Endothelial cell of umbilical vein (primary cell): Measurements from ENCODE around the gene SEMA6A. TPM values are rescaled to one million over a fixed set of nuclear protein-coding genes. Genes with fewer than 3 reads are reported as not detected.

ENCODE experiments used
- BruUV-seq: library from RNA; stranded (reverse); fragments of 400-500 nt; replicated peaks from 2 replicates; lab custom pipeline; 2021; lab: Mats Ljungman, UMichigan
- CTCF ChIA-PET: fragments of 300-600, 350-600 bp; sonication (Branson Sonifier 250); formaldehyde crosslinking; loops from one replicate; lab custom pipeline; 2021; ENCODE audit warnings: antibody characterized with exemption, inconsistent platforms; lab: Charles Lee
- POLR2A ChIA-PET: fragments of 300-600, 350-600 bp; sonication (Branson Sonifier 250); formaldehyde crosslinking; loops from one replicate; lab custom pipeline; 2021; ENCODE audit warnings: antibody characterized with exemption, inconsistent platforms; lab: Charles Lee
- DNase-seq: peaks from one replicate; pipeline ENCODE4 v3.0.0-alpha.2; 2011; ENCODE audit warnings: low read depth, low spot score
- FAIRE-seq: peaks from 2 replicates; lab custom pipeline; 2011; peaks lifted over from hg19 to GRCh38; lab: Jason Lieb, UNC
- H2AFZ ChIP-seq: 2 replicates; pipeline ENCODE4 v1.6.0; 2012; ENCODE audit warnings: low read depth, low read length, control low read depth, inconsistent platforms
- H3K27ac ChIP-seq: 2 replicates; pipeline ENCODE4 v1.5.1; 2011; ENCODE audit warnings: low read depth, mild to moderate bottlenecking, control low read depth, low read length, moderate library complexity; ENCODE audit not compliant: insufficient read depth
- H3K27me3 ChIP-seq, 2 experiments: 2 replicates each; pipeline versions ENCODE4 v1.6.0 to v1.6.1; 2011; ENCODE audit warnings: low read length in 2 of 2, mixed read lengths in 1 of 2; ENCODE audit not compliant: control insufficient read depth in 2 of 2, insufficient read depth in 2 of 2
- H3K36me3 ChIP-seq, 2 experiments: 2 replicates in 1 of 2; 3 replicates in 1 of 2; pipeline ENCODE4 v1.5.1; 2011; ENCODE audit warnings: low read length in 2 of 2, mild to moderate bottlenecking in 1 of 2, moderate library complexity in 1 of 2; ENCODE audit not compliant: control insufficient read depth in 2 of 2, insufficient read depth in 2 of 2; ENCODE audit errors: extremely low read depth in 1 of 2
- H3K4me1 ChIP-seq: 3 replicates; pipeline ENCODE4 v1.5.1; 2011; ENCODE audit warnings: mild to moderate bottlenecking, low read length; ENCODE audit not compliant: control insufficient read depth, insufficient read depth; ENCODE audit errors: extremely low read depth
- H3K4me2 ChIP-seq: 2 replicates; pipeline ENCODE4 v1.6.1; 2011; ENCODE audit warnings: low read length, control low read depth, mixed read lengths; ENCODE audit not compliant: insufficient read depth
- H3K4me3 ChIP-seq, 3 experiments: fragments of 200-600 bp in 1 of 3; sonication (generic), shearing (Covaris generic) in 1 of 3; replicated peaks in 1 of 3; 2 replicates each; pipeline ENCODE4 v1.5.1; 2011 to 2016; ENCODE audit warnings: control low read depth in 3 of 3, low read length in 3 of 3, mild to moderate bottlenecking in 2 of 3, inconsistent platforms in 1 of 3, low read depth in 1 of 3, moderate library complexity in 1 of 3; ENCODE audit not compliant: insufficient read depth in 1 of 3
- H3K79me2 ChIP-seq: 2 replicates; pipeline ENCODE4 v1.6.0; 2012; ENCODE audit warnings: low read length, inconsistent platforms; ENCODE audit not compliant: control insufficient read depth, insufficient read depth
- H3K9ac ChIP-seq: replicated peaks from 2 replicates; pipeline ENCODE3; 2011; ENCODE audit warnings: low read length, control low read depth; ENCODE audit not compliant: insufficient read depth; ENCODE audit errors: extremely low read depth
- H3K9me1 ChIP-seq: replicated peaks from 3 replicates; pipeline ENCODE4 v1.6.0; 2011; ENCODE audit warnings: mild to moderate bottlenecking, low read length; ENCODE audit not compliant: control insufficient read depth, insufficient read depth; ENCODE audit errors: extremely low read depth
- H3K9me3 ChIP-seq: replicated peaks from 2 replicates; pipeline ENCODE4 v1.5.1; 2012; ENCODE audit warnings: low read length, inconsistent platforms; ENCODE audit not compliant: control insufficient read depth, insufficient read depth
- H4K20me1 ChIP-seq: replicated peaks from 2 replicates; pipeline ENCODE3; 2011; ENCODE audit warnings: mild to moderate bottlenecking, low read length; ENCODE audit not compliant: control insufficient read depth, insufficient read depth; ENCODE audit errors: extremely low read depth
- CTCF ChIP-seq, 2 donors: IDR thresholded peaks; 1 replicate in 1 of 2; 2 replicates in 1 of 2; pipeline ENCODE4 v1.5.1; 2011; ENCODE audit warnings: low read length in 2 of 2, mild to moderate bottlenecking in 2 of 2, moderate library complexity in 2 of 2, control low read depth in 1 of 2, inconsistent platforms in 1 of 2, low read depth in 1 of 2; ENCODE audit not compliant: insufficient read depth in 1 of 2; ENCODE audit errors: extremely low read depth in 1 of 2
- EZH2 ChIP-seq: IDR thresholded peaks from 2 replicates; pipeline ENCODE4 v1.6.1; 2012; ENCODE audit warnings: borderline replicate concordance, low read depth, mild to moderate bottlenecking, moderate library complexity, low read length, inconsistent platforms; ENCODE audit not compliant: severe bottlenecking
- FOS ChIP-seq: IDR thresholded peaks from 2 replicates; pipeline ENCODE4 v1.6.1; 2011; ENCODE audit warnings: mild to moderate bottlenecking, low read length, moderate library complexity, borderline replicate concordance; ENCODE audit not compliant: insufficient read depth
- GATA2 ChIP-seq: IDR thresholded peaks from 2 replicates; pipeline ENCODE4 v1.7.0; 2011; ENCODE audit warnings: low read depth, mild to moderate bottlenecking, moderate library complexity, mixed read lengths, low read length; ENCODE audit not compliant: insufficient read length, insufficient read depth
- JUN ChIP-seq: IDR thresholded peaks from 2 replicates; pipeline ENCODE4 v1.6.1; 2011; ENCODE audit warnings: borderline replicate concordance, low read depth; ENCODE audit not compliant: insufficient read length, insufficient read depth
- MAX ChIP-seq: IDR thresholded peaks from 2 replicates; pipeline ENCODE4 v1.6.1; 2011; ENCODE audit not compliant: insufficient read depth, insufficient read length
- MYC ChIP-seq: IDR thresholded peaks from one replicate; pipeline ENCODE4 v1.6.1; 2011; ENCODE audit warnings: mild to moderate bottlenecking, low read depth, low read length
- POLR2A ChIP-seq: IDR thresholded peaks from 2 replicates; pipeline ENCODE4 v1.6.1; 2012; ENCODE audit warnings: low read depth, mild to moderate bottlenecking, control low read depth, low read length
- POLR2AphosphoS5 ChIP-seq: IDR thresholded peaks from 2 replicates; pipeline ENCODE4 v1.6.1; 2012; ENCODE audit warnings: low read depth, mild to moderate bottlenecking, control low read depth, low read length, moderate library complexity; ENCODE audit not compliant: insufficient read depth
- dilution Hi-C: fragments of 300-500 bp; cut with MboI; formaldehyde crosslinking; loops from one replicate; pipeline ENCODE4 v1.15.0; 2019; ENCODE audit warnings: low sequenced_read_pairs; ENCODE audit not compliant: extremely low pct_ligation_motif_present
- intact Hi-C: fragments of 100-400 bp; cut with micrococcal nuclease; formaldehyde crosslinking; loops from one replicate; pipeline ENCODE4 v1.10.0; 2022
- polyA plus RNA-seq, 4 experiments: library from polyadenylated mRNA; depleted of rRNA in 3 of 4; stranded (reverse) in 3 of 4; unstranded in 1 of 4; fragments of >200 nt; gene quantifications; 2 replicates each; pipeline versions ENCODE4 v1.2.1 to v1.2.3, GENCODE V29; 2011 to 2012; ENCODE audit warnings: missing spikeins in 1 of 4
- total RNA-seq: library from RNA; stranded (reverse); gene quantifications from 2 replicates; pipeline ENCODE4 v1.2.3, GENCODE V29; 2021

Gene SEMA6A
- total and polyA plus RNA-seq, 2 donors (not counting 3 experiments of a cell fraction or from before 2014, with no cell fraction given), result 0.43 to 1.5 TPM

- Histone ChIP-seq H3K9me1 (no peaks in the 10 kb centered on the region), H3K9ac (no peak overlapping the region), H2AFZ (no peak overlapping the region), H3K4me1 (no peaks in the 10 kb centered on the region), H3K36me3 (no peaks in the 10 kb centered on the region), H4K20me1 (no peaks in the 10 kb centered on the region), H3K27me3 (peaks cover 0 to 8% of the 10 kb centered on the region in 2 experiments), H3K27ac (no peak overlapping the region), H3K4me2 (no peak overlapping the region), H3K9me3 (no peaks in the 10 kb centered on the region), H3K4me3 (no peak overlapping the region), H3K79me2 (no peaks in the 10 kb centered on the region)
- no peak for TF ChIP-seq FOS
- no peak for TF ChIP-seq JUN
- TF ChIP-seq POLR2AphosphoS5, result no peak
- ChIA-PET CTCF (interaction anchor here (1.1 kb wide), 1 partner anchor 12 kb away, joined by 3 read pairs; no protein-coding TSS in a partner anchor), POLR2A (no interaction called here)
- BruUV-seq, result no TSS peak
- FAIRE-seq, result no peak
- intact Hi-C loops, result no loop called here
- no peak for DNase-seq
- dilution Hi-C loops, result no loop called here
Observed at GRCh38 chr5:116530276-116530675, 44.3 kb downstream of the SEMA6A start.

- BruUV-seq, result no TSS peak
- no peaks in the 10 kb centered on the region for H3K9me1 ChIP-seq
- H3K79me2 ChIP-seq, result no peaks in the 10 kb centered on the region
- H3K27me3 ChIP-seq, result peaks cover 0 to 8% of the 10 kb centered on the region in 2 experiments
- H3K4me1 ChIP-seq, result no peaks in the 10 kb centered on the region
- no peak for DNase-seq
- no peak overlapping the region for H3K9ac ChIP-seq
- H2AFZ ChIP-seq, result no peak overlapping the region
- intact Hi-C loops (no loop called here), dilution Hi-C loops (no loop called here)
- H3K9me3 ChIP-seq, result no peaks in the 10 kb centered on the region
- POLR2A ChIA-PET, result no interaction called here
- TF ChIP-seq MYC (no peak), POLR2AphosphoS5 (no peak), POLR2A (no peak), FOS (no peak), MAX (no peak), JUN (no peak), CTCF (IDR thresholded peaks at IDR 0.05; ENCODE audit: extremely low read depth in 1 of 2, insufficient read depth in 1 of 2, low read depth in 1 of 2, low read length in 2 of 2) (no peak), GATA2 (no peak), EZH2 (no peak)
- H3K36me3 ChIP-seq, result no peaks in the 10 kb centered on the region
- peak; percentile 33 for FAIRE-seq
- CTCF ChIA-PET, result interaction anchor here (0.6 kb wide), 1 partner anchor 138 kb away, joined by 3 read pairs; no protein-coding TSS in a partner anchor
- H3K4me3 ChIP-seq, result no peak overlapping the region
- H4K20me1 ChIP-seq, result no peaks in the 10 kb centered on the region
- H3K4me2 ChIP-seq, result no peak overlapping the region
- H3K27ac ChIP-seq, result no peak overlapping the region
Observed at GRCh38 chr5:116529615-116530014, 45.0 kb downstream of the SEMA6A start.
